Glomerular endothelial cell (primary cell): Measurements from ENCODE around the gene FAT2. TPM values are rescaled to one million over a fixed set of nuclear protein-coding genes. Genes with fewer than 3 reads are reported as not detected.
"Not testable (repeated sequence)": the region's sequence is repeated elsewhere in the genome, so short reads cannot be mapped to it uniquely, and the experiment has no call there.

Source experiments
- DNase-seq: peaks from one replicate; pipeline ENCODE4 v3.0.0-alpha.2; 2011; ENCODE audit warnings: low read depth, low spot score; ENCODE audit errors: extremely low read depth
- total RNA-seq: library from RNA; depleted of rRNA; stranded (reverse); fragments of >200 nt; gene quantifications from 2 replicates; pipeline ENCODE4 v1.2.3, GENCODE V29; 2015

The FAT2 gene
- total RNA-seq, 1 donor from 2014 or later = 0.06 TPM

GRCh38 chr5:151584057-151584937, 6.8 kb downstream of the FAT2 start:
- no peak for DNase-seq

GRCh38 chr5:151581812-151582583, 9.1 kb downstream of the FAT2 start:
- no peak for DNase-seq

- no peak for DNase-seq
Observed at GRCh38 chr5:151581347-151581746, 9.8 kb downstream of the FAT2 start.

DNA sequence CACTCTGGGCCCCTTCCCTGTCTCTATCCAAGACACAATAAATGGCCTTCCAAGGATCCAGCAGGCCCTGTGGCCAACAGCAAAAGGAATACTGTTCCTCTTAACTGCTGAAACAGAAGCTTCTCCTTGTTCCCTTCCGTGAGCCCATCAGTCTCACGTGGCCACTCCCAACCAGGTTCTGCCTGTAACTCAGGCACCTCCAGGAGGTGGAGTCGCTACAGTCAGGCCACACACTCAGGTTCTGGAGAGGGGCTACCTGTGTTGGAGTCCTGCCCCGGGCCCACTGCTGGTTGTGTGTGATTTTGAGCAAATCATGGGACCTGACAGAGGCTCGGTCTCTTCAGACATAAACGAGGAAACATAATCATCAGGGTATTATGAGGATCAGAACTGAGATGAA, 10.3 kb downstream of the FAT2 start:
- DNase-seq = no peak

DNA sequence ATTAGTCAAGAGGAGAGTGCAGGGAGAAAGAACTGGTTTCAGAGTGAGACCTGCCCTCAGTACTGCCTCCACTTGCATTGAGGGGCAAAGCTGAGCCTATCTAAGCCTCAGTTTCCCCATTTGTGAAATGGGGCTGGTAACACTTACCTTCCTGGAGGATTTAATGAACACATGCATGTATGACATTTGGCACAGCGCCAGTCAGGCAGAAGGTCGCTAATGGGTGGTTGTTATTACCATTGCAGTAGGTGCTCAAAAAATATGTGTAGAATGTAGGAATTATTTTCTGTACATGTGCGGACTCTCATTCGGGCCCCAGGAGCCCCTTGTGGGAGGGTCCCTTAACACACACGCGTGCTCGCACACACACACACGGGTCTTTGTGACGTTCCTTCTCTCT, 10.9 kb downstream of the FAT2 start:
- no peak for DNase-seq

GRCh38 chr5:151579146-151579545, 12.0 kb downstream of the FAT2 start:
- DNase-seq = not testable (repeated sequence)

- no peak for DNase-seq
Observed at GRCh38 chr5:151578326-151579025, 12.7 kb downstream of the FAT2 start.

GRCh38 chr5:151577566-151577965, 13.6 kb downstream of the FAT2 start:
- no peak for DNase-seq

DNA sequence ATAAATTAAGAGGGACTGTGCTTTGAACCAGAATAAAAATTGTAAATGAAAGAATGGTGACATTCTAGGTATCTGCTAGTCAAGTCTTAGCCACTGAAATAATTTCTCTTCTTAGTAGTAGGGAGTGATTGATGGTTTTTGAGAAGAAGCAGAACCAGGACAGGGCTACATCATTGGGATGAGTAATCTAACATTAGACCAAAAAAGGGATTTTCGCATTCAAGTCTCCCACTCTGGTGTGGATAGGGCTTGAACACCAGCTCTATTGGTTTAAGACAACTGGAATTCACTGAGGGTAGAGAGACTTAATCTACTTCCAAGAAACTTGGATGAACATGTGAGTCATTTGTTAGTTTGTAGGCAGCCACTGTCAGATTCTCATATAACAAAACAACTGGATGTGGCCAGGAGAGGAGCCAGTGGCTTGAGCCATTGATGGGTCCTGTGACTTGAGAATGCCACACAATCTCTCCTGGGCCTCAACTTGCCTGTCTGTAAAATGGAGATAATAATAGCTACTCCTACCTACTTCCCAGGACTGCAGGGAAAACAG, 16.6 kb downstream of the FAT2 start:
- no peak for DNase-seq

- DNase-seq = no peak
Observed at GRCh38 chr5:151572657-151573368, 18.3 kb downstream of the FAT2 start.

DNA sequence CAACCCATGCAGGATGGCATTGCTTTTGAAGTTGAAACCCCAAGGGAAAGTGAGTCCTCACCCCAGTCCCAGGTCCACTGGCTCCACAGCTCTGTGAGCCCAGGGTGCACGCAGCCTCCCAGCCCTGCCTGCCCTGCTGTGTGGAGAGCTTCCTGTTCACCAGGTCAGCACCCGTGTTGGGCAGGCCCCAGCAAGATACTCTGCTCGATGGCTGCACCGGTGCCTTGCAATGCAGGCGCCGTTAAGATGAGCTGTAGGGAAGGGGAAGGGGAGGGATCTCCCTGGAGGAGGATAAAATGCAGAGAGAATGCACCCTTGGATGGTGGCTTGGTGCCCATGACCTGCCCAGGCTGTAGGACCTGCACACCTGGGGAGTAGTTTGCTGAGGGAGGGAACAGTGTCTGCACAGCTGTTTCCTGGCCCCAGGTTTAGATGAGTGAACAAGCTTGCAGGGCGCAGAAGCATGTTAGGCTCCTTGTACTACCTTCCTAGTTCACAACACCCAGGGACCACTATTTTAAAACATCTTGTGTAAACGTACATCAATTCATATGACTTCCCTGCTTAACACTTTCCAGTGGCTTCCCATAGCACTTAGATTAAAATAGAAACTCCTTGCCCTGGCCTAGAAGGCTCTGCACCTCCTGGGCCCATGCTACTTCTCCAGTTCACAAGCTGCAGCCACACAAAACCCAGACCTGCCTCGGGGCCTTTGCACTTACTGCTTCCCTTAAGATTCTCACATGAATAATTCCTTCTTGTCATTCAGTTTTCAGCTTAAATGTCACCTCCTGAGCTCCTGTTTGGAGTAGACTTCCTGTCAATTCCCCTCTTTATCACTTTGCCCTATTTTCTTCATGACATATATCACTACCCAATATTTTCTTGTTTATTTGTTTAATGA, 19.6 kb downstream of the FAT2 start:
- no peak for DNase-seq

DNA sequence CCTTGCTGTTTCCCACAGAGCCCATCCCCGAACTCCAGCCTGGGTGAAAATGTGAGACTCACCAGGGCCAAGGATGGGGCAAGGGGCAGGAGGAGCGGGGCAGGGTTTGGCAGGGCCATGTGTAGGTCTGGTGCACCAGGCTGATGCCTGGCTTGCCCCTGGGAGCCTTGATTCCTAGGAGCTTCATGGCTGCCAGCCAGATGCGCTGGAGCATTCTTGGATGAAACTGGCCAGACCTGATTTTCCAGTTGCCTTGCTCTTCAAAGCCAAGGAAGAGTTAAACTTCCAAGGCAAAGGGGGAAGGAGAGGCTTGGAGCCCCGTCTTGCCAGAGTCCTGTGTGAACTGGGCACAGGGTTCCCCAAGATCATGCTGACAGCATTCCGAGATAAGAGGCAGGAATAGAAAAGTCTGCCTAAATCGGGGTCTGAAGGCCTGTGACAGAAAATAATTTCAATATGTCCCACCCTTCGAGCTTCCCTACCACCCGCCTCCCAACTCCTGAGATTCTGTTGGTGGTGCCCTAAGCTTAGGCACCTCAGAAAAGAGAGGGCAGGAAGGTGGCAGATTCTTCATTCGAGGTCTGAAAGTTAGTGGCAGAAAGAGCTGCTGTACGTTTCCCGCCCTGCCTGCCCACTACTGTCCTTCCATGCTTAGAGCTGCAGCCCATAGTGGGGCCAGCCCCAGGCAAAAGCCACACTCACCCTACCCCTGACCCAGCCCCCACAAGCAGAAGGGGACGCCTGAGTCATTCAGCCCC, 20.4 kb downstream of the FAT2 start:
- DNase-seq = no peak

DNA sequence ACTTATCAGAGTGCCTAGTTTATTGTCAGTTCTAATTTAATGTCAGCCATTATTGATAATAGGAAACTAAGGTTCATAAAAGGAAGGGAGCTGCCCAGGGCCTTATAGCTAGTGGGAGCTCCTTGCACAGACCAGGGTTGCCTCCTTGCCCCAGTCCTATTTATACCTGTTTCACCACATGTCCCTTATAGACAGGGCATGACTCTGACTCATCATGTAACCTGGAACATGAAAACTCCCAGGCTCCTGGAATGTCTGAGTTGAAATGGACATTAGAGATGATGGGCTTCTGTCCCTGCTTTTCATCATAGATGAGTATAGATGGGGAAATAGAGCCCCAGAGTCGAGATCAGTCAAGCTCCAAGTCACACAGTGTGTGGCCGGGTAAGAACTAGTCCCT, 21.1 kb downstream of the FAT2 start:
- DNase-seq = no peak

DNA sequence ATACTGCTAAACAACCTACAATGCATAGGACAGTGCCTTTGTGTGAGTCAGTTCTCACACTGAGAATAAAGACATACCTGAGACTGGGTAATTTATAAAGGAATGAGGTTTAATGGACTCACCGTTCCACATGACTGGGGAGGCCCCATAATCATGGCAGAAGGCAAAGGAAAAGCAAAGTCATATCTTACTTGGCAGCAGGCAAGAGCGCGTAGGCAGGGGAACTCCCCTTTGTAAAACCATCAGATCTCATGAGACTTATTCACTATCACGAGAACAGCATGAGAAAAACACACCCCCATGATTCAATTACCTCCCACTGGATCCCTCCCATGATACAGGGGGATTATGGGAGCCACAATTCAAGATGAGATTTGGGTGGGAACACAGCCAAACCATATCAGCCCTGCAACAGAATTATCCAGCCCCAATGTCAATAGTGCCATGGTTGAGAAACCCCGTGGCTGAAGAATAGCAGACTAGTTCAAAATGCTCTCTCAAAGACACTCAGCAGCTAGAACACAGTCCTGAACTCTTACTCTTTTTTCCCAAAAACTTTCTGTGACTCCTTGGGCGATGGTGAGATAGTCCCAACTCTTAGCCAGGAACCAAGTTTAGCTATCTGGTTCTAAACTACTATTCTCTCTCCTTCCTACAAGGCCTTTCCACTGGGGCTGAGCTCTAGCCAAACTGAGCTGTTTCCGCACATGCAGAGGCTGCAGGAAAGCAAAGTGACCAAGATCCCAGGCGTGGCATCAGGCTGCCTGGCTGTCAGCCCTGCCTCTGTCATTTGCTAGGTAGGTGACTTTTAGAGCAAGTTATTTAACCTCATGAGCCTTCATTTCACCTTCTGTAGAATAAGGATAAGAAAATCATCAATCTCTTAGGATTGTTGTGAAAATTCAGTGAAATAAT, 21.7 kb downstream of the FAT2 start:
- no peak for DNase-seq

DNA sequence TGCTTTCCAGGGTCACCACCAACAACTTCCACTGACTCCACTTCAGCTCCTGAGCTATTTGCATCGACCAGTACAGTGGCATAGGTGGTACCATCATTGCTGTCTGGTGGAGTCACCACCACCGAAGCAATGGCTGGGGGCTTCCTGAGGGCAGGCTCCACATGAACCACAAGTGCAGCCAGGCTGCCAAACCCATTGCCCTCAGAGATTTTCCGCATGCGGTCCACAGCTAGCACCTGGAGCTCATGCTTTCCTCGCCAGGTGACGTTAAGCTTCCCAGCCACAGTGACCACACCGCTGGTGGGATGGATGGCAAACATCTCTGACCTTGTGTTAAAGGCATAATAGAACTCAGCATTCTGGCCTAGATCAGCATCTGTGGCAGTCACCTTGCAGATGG, 23.1 kb downstream of the FAT2 start:
- no peak for DNase-seq

DNA sequence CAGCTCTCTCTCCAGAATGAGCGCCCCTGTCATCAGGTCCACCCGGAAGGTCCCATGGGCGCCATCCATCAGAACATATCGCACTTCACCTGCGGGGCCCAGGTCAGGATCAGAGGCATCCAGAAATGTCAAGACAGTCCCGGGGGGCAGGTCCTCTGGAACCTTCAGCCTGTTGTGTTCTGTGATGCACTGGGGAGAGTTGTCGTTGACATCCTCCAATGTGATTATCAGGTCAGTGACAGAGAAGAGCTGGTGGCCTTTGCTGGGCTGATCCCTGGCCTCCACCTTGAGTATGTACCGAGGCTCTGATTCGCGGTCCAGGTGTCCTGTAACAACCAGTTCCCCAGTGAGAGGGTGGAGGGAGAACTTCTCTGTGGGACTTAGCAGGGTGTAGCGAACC, 25.2 kb downstream of the FAT2 start:
- DNase-seq = no peak

- DNase-seq = no peak
Observed at GRCh38 chr5:151562019-151562707, 29.0 kb downstream of the FAT2 start.
